ENCODE data around the gene MTUS2. TPM values are rescaled to one million over a fixed set of nuclear protein-coding genes. Genes with fewer than 3 reads are reported as not detected.

The MTUS2 gene
- total and polyA plus RNA-seq, 2 experiments from 2014 or later, result 0.27 to 0.38 TPM

DNA sequence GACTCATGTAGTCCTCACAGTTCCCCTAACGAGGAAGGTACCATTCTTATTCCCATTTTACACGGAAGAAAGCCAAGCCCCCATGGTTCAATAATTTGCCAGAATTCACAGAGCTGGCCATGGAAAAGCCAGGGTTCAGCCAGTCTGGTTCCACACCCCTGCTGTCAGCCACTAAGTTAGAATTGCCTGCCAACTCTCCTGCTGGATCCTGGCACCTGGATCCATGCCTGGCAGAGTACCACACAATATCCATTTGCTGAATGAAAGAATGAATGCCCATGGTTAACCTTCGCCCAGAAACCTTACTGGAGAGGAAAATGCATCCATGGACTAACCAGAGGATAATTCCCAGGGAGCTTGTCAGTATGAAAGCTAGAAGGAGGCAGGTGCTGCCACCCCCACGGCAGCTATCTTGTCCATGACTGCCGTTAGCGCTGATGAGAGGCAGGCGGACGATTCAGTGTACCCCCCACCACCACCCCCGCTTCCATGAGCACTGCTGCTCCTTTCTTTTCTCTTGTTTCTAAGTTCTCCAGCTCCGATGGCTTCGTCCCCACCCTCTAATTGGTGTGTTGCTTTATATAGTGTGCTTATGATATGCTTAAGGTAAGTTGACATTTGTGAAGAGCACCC is 660.9 kb downstream of the MTUS2 start:
- H3K4me2 ChIP-seq, result no peak overlapping the region
- H3K9me2 ChIP-seq (ENCODE audit: insufficient read depth), result no peaks in the 10 kb centered on the region
- Mint-ChIP-seq H3K4me1 (peaks cover 18% of the 10 kb centered on the region), H3K27ac (no peak overlapping the region), H3K4me3 (no peak overlapping the region), H3K27me3 (ENCODE audit: insufficient read depth, low read depth, poor library complexity) (peaks cover 12% of the 10 kb centered on the region), H3K9me3 (no peaks in the 10 kb centered on the region), H3K36me3 (ENCODE audit: low read depth) (no peaks in the 10 kb centered on the region)
- H3K4me3 ChIP-seq, result no peak overlapping the region
- H3K4me1 ChIP-seq (ENCODE audit: insufficient read depth), result peaks cover 11% of the 10 kb centered on the region
- no peaks in the 10 kb centered on the region for H4K20me1 ChIP-seq (replicated peaks; ENCODE audit: insufficient read depth)
- H3K27ac ChIP-seq (ENCODE audit: low read depth), result no peak overlapping the region
- H3F3A ChIP-seq (replicated peaks; ENCODE audit: low read depth), result no peaks in the 10 kb centered on the region
- TF ChIP-seq, protein P1, sequence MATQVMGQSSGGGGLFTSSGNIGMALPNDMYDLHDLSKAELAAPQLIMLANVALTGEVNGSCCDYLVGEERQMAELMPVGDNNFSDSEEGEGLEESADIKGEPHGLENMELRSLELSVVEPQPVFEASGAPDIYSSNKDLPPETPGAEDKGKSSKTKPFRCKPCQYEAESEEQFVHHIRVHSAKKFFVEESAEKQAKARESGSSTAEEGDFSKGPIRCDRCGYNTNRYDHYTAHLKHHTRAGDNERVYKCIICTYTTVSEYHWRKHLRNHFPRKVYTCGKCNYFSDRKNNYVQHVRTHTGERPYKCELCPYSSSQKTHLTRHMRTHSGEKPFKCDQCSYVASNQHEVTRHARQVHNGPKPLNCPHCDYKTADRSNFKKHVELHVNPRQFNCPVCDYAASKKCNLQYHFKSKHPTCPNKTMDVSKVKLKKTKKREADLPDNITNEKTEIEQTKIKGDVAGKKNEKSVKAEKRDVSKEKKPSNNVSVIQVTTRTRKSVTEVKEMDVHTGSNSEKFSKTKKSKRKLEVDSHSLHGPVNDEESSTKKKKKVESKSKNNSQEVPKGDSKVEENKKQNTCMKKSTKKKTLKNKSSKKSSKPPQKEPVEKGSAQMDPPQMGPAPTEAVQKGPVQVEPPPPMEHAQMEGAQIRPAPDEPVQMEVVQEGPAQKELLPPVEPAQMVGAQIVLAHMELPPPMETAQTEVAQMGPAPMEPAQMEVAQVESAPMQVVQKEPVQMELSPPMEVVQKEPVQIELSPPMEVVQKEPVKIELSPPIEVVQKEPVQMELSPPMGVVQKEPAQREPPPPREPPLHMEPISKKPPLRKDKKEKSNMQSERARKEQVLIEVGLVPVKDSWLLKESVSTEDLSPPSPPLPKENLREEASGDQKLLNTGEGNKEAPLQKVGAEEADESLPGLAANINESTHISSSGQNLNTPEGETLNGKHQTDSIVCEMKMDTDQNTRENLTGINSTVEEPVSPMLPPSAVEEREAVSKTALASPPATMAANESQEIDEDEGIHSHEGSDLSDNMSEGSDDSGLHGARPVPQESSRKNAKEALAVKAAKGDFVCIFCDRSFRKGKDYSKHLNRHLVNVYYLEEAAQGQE (IDR thresholded peaks at IDR 0.05; ENCODE audit: unreplicated experiment), result no peak
- TF ChIP-seq STAT1 (IDR thresholded peaks at IDR 0.05; ENCODE audit: unreplicated experiment), result no peak
- TF ChIP-seq NANOG (IDR thresholded peaks at IDR 0.05; ENCODE audit: borderline replicate concordance), result no peak
- TF ChIP-seq CREB1 (CRISPR knock-in tag; IDR thresholded peaks at IDR 0.05; ENCODE audit: low read depth), result no peak
- TF ChIP-seq EZH2phosphoT487 (IDR thresholded peaks at IDR 0.05; ENCODE audit: unreplicated experiment), result no peak
- no peak for TF ChIP-seq EZH2 (IDR thresholded peaks at IDR 0.05; ENCODE audit: low read depth, unreplicated experiment)
- no peak for TF ChIP-seq ZNF331 (CRISPR knock-in tag; IDR thresholded peaks at IDR 0.05; ENCODE audit: low read depth)
- TF ChIP-seq JUNB (IDR thresholded peaks at IDR 0.05; ENCODE audit: unreplicated experiment), result no peak
- TF ChIP-seq, protein P2, sequence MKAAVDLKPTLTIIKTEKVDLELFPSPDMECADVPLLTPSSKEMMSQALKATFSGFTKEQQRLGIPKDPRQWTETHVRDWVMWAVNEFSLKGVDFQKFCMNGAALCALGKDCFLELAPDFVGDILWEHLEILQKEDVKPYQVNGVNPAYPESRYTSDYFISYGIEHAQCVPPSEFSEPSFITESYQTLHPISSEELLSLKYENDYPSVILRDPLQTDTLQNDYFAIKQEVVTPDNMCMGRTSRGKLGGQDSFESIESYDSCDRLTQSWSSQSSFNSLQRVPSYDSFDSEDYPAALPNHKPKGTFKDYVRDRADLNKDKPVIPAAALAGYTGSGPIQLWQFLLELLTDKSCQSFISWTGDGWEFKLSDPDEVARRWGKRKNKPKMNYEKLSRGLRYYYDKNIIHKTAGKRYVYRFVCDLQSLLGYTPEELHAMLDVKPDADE (IDR thresholded peaks at IDR 0.05), result no peak
- TF ChIP-seq POLR2AphosphoS5 (IDR thresholded peaks at IDR 0.05; ENCODE audit: low read depth), result no peak
- TF ChIP-seq, protein P3, sequence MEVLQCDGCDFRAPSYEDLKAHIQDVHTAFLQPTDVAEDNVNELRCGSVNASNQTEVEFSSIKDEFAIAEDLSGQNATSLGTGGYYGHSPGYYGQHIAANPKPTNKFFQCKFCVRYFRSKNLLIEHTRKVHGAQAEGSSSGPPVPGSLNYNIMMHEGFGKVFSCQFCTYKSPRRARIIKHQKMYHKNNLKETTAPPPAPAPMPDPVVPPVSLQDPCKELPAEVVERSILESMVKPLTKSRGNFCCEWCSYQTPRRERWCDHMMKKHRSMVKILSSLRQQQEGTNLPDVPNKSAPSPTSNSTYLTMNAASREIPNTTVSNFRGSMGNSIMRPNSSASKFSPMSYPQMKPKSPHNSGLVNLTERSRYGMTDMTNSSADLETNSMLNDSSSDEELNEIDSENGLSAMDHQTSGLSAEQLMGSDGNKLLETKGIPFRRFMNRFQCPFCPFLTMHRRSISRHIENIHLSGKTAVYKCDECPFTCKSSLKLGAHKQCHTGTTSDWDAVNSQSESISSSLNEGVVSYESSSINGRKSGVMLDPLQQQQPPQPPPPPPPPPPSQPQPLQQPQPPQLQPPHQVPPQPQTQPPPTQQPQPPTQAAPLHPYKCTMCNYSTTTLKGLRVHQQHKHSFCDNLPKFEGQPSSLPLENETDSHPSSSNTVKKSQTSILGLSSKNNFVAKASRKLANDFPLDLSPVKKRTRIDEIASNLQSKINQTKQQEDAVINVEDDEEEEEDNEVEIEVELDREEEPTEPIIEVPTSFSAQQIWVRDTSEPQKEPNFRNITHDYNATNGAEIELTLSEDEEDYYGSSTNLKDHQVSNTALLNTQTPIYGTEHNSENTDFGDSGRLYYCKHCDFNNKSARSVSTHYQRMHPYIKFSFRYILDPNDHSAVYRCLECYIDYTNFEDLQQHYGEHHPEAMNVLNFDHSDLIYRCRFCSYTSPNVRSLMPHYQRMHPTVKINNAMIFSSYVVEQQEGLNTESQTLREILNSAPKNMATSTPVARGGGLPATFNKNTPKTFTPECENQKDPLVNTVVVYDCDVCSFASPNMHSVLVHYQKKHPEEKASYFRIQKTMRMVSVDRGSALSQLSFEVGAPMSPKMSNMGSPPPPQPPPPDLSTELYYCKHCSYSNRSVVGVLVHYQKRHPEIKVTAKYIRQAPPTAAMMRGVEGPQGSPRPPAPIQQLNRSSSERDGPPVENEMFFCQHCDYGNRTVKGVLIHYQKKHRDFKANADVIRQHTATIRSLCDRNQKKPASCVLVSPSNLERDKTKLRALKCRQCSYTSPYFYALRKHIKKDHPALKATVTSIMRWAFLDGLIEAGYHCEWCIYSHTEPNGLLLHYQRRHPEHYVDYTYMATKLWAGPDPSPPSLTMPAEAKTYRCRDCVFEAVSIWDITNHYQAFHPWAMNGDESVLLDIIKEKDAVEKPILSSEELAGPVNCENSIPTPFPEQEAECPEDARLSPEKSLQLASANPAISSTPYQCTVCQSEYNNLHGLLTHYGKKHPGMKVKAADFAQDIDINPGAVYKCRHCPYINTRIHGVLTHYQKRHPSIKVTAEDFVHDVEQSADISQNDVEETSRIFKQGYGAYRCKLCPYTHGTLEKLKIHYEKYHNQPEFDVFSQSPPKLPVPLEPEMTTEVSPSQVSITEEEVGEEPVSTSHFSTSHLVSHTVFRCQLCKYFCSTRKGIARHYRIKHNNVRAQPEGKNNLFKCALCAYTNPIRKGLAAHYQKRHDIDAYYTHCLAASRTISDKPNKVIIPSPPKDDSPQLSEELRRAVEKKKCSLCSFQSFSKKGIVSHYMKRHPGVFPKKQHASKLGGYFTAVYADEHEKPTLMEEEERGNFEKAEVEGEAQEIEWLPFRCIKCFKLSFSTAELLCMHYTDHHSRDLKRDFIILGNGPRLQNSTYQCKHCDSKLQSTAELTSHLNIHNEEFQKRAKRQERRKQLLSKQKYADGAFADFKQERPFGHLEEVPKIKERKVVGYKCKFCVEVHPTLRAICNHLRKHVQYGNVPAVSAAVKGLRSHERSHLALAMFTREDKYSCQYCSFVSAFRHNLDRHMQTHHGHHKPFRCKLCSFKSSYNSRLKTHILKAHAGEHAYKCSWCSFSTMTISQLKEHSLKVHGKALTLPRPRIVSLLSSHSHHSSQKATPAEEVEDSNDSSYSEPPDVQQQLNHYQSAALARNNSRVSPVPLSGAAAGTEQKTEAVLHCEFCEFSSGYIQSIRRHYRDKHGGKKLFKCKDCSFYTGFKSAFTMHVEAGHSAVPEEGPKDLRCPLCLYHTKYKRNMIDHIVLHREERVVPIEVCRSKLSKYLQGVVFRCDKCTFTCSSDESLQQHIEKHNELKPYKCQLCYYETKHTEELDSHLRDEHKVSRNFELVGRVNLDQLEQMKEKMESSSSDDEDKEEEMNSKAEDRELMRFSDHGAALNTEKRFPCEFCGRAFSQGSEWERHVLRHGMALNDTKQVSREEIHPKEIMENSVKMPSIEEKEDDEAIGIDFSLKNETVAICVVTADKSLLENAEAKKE (CRISPR knock-in tag; IDR thresholded peaks at IDR 0.05), result no peak
- TF ChIP-seq, protein P4, sequence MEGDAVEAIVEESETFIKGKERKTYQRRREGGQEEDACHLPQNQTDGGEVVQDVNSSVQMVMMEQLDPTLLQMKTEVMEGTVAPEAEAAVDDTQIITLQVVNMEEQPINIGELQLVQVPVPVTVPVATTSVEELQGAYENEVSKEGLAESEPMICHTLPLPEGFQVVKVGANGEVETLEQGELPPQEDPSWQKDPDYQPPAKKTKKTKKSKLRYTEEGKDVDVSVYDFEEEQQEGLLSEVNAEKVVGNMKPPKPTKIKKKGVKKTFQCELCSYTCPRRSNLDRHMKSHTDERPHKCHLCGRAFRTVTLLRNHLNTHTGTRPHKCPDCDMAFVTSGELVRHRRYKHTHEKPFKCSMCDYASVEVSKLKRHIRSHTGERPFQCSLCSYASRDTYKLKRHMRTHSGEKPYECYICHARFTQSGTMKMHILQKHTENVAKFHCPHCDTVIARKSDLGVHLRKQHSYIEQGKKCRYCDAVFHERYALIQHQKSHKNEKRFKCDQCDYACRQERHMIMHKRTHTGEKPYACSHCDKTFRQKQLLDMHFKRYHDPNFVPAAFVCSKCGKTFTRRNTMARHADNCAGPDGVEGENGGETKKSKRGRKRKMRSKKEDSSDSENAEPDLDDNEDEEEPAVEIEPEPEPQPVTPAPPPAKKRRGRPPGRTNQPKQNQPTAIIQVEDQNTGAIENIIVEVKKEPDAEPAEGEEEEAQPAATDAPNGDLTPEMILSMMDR (conservative IDR thresholded peaks at IDR 0.05; ENCODE audit: low read depth in 2 of 2), result no peak
- DNase-seq (ENCODE audit: low spot score) (no peak), ATAC-seq (no peak)
- H3K36me3 ChIP-seq (ENCODE audit: insufficient read depth), result no peaks in the 10 kb centered on the region
- no peaks in the 10 kb centered on the region for H3K79me2 ChIP-seq (replicated peaks; ENCODE audit: insufficient read depth)
- H2AFZ ChIP-seq, result no peak overlapping the region
- no peaks in the 10 kb centered on the region for H3K27me3 ChIP-seq (ENCODE audit: insufficient read depth)
